ENCODE data around the gene PAX6.

GRCh38 chr11:31815711-31816467 is 4.8 kb upstream of the PAX6 start:
- no peak for TF ChIP-seq EP300 (IDR thresholded peaks at IDR 0.05; ENCODE audit: borderline replicate concordance)
- TF ChIP-seq EGR1 (IDR thresholded peaks at IDR 0.05), result no peak
- TF ChIP-seq TCF12 (IDR thresholded peaks at IDR 0.05; ENCODE audit: low read depth), result no peak
- TF ChIP-seq RAD21 (IDR thresholded peaks at IDR 0.05; ENCODE audit: low read depth), result no peak
- no peak for TF ChIP-seq FOXM1 (IDR thresholded peaks at IDR 0.05; ENCODE audit: borderline replicate concordance, low read depth)
- no peak for TF ChIP-seq CEBPB (IDR thresholded peaks at IDR 0.05)
- TF ChIP-seq, protein P1, sequence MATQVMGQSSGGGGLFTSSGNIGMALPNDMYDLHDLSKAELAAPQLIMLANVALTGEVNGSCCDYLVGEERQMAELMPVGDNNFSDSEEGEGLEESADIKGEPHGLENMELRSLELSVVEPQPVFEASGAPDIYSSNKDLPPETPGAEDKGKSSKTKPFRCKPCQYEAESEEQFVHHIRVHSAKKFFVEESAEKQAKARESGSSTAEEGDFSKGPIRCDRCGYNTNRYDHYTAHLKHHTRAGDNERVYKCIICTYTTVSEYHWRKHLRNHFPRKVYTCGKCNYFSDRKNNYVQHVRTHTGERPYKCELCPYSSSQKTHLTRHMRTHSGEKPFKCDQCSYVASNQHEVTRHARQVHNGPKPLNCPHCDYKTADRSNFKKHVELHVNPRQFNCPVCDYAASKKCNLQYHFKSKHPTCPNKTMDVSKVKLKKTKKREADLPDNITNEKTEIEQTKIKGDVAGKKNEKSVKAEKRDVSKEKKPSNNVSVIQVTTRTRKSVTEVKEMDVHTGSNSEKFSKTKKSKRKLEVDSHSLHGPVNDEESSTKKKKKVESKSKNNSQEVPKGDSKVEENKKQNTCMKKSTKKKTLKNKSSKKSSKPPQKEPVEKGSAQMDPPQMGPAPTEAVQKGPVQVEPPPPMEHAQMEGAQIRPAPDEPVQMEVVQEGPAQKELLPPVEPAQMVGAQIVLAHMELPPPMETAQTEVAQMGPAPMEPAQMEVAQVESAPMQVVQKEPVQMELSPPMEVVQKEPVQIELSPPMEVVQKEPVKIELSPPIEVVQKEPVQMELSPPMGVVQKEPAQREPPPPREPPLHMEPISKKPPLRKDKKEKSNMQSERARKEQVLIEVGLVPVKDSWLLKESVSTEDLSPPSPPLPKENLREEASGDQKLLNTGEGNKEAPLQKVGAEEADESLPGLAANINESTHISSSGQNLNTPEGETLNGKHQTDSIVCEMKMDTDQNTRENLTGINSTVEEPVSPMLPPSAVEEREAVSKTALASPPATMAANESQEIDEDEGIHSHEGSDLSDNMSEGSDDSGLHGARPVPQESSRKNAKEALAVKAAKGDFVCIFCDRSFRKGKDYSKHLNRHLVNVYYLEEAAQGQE (IDR thresholded peaks at IDR 0.05; ENCODE audit: low read depth), result no peak
- TF ChIP-seq MAX (IDR thresholded peaks at IDR 0.05), result no peak
- no peak for TF ChIP-seq CREB1 (IDR thresholded peaks at IDR 0.05; ENCODE audit: low read depth)
- TF ChIP-seq ZBTB7A (IDR thresholded peaks at IDR 0.05; ENCODE audit: low read depth), result 0 out of 2 replicates have a peak, but pooled peaks have one; percentile 22
- TF ChIP-seq TAF1 (IDR thresholded peaks at IDR 0.05; ENCODE audit: low read depth), result no peak
- TF ChIP-seq NFIC (IDR thresholded peaks at IDR 0.05), result no peak
- TF ChIP-seq YY1 (IDR thresholded peaks at IDR 0.05; ENCODE audit: low read depth), result no peak
